NCI-H146 treated with DMSO at 0.1 percent for 48 hours (cell line): Measurements from ENCODE around the gene FAM72A.
A peak's percentile ranks its signal among the peaks of the same experiment; 100 is the strongest.
"Not testable (repeated sequence)": the region's sequence is repeated elsewhere in the genome, so short reads cannot be mapped to it uniquely, and the experiment has no call there.

Source experiments
- DNase-seq: peaks from one replicate; lab custom pipeline; 2025; ENCODE audit not compliant: unreplicated experiment; lab: John Stamatoyannopoulos, UW

The FAM72A gene

DNA sequence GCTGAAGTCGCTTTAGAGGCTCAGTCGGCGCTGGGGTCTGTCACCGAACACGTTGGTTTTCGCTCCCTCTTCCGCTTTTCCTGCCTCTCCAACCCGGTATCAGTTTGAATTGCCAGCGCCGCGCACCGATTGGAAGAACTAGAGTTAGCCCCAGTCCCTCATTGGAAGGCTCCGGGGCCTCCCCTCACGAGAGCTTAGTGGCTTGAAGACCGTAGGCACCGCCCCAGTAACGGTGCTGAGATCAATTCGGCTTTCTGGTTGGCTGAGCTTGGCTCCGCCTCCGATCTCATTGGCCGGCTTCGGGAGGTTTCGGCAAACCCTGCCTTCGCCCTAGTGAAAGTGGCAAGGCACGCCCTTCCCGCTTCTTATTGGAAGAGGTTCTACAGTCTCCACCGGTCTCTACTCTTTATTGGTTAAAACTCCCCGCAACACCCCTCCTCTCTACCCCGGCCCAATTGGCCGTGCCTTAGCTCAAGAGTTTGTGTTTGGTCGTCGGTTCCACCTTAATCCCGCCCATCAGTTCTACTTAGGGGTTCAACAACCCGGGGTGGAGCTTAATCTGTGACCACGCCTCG is at the start of gene FAM72A:
FAM72A (minus strand) TSS at position 51 of the 575 bp plus-strand sequence. CDS start 814 bp downstream, outside the sequence.
- peak; percentile 98 for DNase-seq

DNA sequence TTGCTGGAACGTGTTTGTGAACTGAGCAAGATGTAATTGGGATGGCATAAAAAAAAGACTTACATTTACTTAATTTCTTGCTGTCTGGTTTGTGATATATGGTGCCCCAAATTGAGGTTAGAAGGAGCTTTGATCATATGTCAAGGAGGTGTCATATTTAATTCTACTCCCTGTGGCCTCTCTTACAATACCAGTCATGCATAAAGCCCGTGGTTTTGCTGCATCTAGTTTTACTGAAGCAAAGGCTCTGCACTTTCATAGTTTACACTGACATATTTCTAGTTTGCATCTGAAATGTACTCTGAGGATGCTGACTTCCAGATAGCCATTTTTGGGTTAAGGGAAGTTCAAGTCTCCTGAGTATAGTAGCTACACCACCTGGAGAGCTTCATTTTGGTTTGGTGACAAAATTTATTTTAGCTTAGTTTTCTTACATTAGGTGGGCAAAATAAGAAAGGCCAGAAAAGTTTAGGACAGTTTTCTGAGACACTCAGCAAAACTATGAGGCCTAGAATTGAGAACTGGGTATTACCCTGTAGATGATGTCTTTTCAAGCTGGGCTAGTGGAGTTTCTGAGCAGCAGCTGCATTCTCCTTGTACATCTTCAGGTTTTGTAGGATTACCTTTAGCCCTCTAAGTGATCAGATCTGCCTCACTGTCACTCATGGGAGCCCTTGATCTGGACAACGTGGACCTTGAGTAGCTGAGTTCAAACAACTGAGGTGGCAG is 48.5 kb upstream of the FAM72A start:
- DNase-seq: not testable (repeated sequence)

DNA sequence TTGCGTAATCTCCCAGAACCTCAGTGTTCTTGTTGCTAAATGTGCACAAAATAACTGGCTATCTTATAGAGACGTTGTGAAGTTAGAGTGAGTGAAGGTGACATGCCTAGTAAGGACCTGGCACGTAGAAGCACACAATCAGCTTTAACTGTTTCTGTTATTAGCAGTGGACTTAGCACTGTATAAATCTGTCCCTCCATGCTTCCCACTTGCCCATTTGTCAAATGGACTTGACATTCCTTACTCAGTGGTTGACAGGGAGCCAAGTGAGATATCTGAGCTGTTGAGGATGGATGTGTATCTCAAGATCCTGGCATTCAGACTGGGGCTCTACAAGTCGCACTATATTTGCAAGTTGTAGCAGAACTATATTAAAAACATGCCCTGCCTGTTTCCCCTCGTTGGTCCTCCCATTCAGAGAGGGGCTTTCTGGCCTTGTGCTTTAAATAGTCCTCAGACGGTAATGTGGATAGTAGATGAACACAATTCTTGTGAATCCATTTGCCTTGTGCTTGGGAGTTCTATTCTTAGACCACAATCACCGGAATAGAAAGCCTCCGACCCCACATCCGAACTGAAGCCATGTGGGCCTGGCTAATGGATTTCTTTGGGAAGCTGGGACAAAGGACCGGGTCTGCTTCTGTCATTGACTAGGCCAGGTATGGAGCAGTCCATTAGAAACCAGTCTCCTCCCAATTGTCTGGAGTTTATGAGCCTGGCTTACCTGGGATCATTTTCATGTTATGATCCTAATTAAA is 43.7 kb upstream of the FAM72A start:
- not testable (repeated sequence) for DNase-seq

DNA sequence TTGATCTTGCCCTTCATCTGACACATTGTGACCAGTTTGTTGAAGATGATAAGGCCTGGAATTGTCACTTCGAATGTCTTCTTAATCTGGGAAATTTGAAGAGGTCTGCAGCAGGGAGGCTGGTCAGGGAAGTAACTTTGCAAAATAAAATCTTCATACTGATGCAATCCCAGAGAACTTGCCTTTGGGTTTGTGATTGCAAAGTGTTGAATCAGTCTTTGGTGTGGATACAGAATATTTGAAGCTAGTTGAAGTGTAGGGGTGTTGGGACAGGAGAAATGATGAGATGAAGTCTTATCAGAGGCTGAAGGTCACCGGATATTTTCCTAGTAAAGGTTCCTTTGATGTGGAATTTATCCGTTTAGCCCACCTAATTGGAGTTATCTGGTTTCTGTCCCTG is 42.8 kb upstream of the FAM72A start:
- not testable (repeated sequence) for DNase-seq

DNA sequence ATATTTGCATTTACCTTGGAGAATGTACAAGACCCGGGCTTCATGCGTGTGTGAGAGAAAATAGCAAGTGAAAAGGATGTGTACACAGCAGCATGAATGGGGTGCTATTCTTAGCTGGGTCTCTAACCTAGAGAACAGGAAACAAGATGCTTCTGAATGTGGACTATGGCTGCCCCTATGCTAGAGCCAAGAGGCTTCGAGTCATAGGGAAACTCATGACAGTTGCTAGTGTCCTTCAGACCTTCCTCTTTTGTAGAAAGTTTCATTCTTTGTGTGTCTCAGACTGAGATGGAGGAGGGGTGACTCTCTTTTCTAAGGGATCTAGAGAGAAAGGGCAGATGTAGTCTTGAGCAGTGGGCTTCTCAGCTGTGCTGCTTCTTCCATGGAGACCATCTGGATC is 40.7 kb upstream of the FAM72A start:
- not testable (repeated sequence) for DNase-seq

DNA sequence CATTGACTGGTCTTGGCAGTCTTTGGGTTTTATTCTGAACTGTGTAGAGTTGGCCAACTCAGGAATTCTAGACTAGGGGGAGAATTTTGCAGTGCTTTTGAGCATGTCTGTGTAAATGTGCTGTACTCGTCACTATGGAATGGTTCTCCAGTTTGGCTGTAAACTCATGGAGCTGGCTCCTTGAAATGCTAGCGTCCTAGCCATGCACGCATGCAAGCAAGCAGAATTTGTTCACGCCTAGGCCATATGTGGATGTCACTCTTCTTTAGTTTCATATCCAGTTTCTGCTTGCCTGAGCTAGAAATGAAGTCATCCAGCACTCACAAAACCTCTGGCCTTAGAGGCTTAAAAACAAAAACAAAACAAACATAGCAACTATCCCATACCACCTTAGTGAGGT is 37.6 kb upstream of the FAM72A start:
- DNase-seq: not testable (repeated sequence)

DNA sequence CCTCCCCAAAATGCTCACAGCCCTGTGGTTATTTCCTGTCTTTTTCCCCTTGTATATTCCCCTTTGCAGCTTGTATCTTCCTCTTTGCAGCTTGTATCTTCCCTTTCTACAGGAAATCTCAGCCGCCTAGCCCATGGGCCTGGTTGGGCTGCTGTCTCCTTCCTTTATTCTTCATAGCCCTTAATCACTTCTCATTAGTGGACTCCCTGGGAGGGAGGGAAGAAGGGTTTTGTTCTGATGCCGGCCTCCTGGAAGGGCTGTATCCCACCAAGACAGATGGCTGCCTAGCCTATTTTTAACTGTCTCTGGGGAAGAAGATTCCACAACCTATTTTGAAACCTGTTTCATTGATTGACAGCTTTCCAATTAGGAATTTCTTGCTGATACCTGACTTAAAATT is 32.6 kb upstream of the FAM72A start:
- not testable (repeated sequence) for DNase-seq

DNA sequence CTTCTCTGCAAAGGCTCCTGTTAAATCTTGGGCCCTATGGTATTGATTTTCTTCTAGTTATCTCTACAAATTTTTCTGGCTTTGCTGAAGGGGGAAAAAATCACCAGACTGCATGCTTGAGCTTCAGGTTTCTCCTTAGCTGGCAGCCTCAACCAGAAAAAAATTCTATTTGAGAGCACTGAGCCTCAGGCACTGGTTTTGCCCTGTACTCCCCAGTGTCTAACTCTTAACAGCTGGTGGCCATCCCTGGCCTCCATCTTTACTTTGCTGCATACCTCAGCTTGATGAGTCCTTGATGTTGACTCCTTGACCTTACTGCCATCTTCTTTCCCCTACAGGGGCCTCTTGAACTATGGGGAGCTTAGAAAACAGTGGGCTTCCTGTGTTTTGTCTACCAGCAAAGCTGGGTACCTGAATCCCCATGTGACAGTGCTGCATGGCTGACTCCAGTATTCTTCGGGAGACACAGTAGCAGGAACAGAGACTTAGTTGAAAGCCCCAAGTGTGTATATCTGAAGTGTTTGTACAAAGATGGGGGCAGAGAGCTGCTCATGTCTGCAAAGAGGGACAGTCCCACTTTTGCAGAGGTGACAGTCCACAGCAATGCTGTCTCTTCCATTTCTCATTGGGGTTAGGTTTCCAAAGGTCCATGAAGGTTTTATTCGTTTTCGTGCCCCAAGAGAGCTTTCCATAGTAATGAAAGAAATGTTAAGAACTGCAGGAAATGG is 31.7 kb upstream of the FAM72A start:
- not testable (repeated sequence) for DNase-seq

DNA sequence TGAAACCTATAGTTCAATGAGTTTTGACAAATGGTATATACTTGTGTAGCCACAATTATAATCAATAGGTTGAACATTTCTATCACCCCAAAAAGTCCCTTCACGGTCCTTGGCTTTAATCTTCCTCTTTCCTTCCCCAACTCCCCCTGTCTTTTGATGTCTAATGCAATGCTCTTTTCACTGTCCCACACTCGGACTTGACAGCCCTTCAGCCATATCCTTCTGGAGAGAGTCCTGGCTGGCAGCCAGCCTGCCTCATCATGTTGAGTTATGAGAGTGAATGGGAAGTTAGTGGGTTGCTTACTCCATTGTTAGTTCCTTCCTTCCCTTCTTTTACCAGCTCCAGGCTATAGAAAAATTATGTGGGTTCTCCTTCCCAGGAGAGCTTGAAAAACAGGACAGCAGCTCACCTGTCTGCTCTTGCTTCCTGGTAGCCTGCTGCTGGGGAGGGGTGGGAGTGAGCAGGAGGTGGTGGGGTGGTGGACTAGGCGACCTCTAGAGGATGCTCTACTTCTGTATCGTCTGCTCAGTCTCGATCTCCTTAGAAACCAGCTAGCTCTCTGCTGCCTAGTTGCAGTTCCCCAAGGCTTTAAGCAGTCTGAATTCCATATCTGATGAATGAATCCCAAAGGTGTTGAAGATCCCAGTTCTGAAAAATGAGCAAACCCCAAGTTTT is 30.5 kb upstream of the FAM72A start:
- not testable (repeated sequence) for DNase-seq

DNA sequence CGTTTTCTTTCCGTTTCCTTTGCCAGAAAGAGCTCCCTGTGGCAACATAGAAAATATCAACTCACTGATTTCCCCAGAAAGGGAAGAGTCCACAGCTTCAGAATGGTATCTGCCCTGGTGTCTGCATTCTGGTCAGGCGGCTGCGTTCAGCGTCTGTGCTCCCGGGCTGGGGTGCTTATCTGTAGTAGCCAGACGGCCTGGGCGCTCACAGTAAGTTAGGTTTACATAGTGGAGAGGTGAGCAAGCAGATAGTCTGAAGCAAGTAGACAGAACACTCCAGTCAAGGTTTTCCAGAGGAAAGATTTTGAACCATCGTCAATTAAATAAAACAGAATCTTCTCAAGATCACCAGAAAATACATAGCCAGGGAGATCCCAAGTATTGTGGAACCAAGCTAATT is 29.4 kb upstream of the FAM72A start:
- DNase-seq: not testable (repeated sequence)

DNA sequence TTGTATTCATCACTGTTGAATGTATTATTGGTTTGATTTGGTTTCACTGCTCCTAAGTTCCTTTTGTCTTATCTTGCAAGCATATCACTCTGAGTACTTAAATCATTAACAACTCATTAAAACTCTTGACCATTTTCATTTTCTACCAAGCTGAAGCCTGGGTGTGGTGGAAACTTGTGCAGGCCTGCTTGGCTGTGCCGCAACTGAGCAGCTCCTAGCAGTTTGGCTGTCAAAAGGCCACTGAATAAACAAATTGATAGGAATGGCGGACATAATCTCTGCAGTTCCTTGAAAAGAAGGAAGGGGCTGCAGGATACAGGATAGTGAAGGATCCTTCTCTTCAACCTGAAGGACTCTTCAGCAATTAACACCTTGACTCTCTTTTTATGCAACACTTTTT is 26.6 kb upstream of the FAM72A start:
- DNase-seq: not testable (repeated sequence)

DNA sequence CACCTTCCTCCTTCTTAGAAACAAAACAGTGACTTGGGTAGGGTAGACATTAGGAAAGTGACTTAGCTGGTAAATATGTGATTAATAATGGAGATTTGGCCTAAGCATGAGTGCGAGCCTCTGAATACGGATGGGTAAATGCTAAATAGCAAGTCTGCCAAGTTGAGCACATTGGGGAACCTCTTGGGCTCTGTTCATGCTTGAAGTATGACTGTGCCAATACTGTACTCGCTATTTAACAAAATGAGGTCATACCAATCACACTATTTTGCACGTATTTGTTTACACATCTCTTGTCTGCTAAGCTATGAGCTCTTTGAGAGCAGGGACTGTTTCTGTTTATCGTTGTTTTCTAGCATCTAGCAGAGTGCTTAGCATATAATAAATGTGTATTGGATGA is 24.2 kb upstream of the FAM72A start:
- DNase-seq: not testable (repeated sequence)

DNA sequence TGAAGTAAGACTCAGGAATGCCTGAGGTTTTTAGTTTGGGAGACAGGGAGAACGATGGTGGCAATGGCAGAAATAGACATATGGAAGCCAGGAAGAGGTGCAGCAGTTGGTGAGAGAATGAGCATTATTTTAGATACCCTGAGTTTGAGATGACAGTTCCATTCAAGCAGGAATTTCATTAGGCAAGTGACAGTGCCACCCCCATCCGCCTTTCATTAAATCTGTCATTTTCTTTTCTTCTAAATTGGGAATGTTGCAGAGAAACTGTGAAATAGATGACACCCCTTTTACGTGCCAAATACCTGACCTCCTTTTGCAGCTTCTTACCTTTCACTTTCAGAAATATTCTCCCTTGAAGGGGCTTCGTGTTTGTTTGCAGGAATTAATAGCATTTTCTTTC is 22.7 kb upstream of the FAM72A start:
- DNase-seq: not testable (repeated sequence)

DNA sequence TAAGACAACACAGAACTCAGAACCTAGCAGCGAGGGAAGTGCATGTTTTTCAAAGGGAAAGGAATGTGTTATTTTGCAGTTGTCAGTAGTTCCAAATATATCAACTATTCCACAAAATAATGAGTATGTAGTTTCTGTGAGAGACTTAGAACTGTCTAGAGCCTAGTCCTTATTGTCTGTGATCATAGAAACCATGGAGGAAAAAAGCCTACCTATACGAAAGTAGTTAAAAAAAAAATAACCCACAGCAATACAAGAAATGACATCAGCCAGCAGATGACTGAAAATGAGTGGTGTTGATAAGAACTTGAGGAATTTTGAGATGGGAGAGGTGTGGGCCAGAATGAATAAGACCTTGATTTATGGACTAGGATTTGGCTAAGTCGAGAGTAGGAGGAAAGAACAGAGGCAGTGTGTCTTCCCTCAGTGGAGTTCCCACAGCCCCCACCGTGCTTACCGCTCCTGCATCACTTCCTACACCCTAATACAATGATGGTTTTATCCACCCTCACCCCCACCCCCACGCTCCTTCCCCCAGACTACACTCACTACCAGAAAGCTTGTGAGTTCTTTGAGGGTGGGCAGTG is 21.6 kb upstream of the FAM72A start:
- DNase-seq: not testable (repeated sequence)

DNA sequence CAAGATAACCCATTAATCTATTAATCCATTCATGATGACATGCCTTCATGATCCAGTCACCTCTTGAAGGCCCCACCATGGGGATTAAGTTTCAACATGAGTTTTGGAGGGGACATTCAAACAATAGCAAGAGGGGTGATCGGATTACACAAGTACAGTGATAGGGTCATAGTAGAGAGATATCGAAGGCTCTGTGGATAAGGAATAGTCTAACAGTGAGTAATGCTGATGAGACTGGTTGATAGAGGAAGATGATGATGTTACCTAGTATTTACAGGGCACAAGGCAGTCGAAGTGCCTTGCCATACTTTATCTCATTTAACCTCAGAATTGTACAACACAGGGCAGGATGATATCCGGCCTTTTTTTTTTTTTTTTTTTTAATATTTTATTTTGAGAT is 18.9 kb upstream of the FAM72A start:
- DNase-seq: not testable (repeated sequence)

DNA sequence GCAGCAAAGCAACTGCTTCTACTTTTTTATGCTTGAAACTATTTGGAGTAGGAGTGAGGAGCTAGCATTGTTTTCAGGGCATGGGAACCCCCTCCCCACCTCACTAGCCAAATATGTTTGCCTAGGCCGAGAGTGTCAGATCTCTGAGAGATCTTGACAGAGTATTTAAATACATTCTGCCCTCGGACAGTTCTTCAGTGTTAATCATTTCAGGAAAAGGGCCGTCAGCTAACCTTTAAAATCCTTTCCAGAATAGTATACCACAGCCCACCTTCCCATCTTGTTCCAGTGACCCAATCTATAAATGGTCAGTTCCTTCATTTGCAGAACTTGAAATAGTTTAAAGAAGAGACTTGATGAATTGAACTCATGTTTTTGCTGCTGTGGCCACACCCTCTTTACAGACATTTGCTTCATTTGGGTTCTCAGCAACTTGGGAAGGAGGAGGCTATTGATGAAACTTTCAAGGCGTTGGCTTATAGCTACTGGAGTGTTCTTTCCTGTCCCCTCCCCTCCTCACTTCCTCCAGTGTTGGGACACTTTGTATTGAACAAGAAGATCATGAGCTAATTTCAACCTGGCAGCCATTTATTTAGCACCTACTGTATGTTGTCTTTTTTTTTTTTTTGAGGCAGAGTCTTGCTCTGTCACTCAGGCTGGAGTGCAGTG is 17.8 kb upstream of the FAM72A start:
- not testable (repeated sequence) for DNase-seq

DNA sequence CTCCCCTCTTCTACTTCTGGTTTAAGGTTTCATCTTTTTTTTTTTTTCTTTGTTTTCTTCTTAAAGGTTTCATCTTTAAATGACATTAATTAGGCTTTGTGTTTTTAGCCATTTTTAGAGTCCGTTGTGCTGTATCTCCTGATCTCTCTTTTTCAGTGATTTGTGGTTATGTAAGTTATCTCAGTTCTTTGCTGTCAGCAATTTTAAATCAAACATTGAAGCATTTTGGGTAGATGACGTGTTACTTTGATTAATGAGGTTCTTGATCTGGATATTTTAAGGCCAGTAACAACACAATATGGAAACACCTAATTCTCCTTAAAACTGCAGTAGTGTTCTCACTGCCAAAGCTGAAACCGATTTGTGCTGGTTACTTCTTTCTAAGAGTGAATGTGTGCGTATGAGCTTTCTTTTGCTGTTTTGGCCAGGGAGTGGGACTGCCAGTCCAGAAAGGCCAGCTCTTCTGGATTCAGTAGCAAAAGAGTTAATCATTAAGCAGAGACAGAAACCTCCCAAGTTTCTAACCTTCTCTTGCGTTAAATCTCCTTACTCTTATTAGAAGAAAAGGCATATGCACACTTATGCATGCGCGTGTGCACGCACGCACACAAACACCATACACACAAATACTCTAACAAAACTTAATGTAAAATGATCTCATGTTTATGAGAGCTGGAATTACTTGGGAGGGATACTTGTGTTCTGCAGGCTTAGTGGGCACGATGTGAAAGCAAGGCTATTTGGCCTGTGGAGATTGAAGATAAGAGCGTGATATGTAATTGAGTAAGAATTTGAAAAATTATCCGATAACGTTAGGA is 17.1 kb upstream of the FAM72A start:
- DNase-seq: not testable (repeated sequence)

DNA sequence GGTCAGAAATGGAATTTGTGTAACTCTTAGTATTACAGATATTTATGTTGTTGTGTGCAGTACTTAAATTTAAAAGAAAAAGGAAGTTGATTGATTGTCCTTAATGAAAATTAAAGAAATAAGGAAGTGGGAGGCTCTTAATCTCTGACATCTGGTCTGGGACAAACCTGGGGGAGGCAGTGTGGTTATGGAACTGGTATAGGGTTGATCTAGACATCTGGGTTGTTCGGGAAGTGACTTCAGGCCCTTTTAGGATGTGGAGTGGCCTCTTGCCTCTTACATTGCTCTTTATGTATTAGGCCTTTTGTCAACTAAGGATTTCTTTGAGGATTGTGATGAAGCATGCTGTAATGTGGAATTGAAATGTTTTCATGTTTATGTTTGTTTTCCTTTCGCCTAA is 16.1 kb upstream of the FAM72A start:
- not testable (repeated sequence) for DNase-seq

DNA sequence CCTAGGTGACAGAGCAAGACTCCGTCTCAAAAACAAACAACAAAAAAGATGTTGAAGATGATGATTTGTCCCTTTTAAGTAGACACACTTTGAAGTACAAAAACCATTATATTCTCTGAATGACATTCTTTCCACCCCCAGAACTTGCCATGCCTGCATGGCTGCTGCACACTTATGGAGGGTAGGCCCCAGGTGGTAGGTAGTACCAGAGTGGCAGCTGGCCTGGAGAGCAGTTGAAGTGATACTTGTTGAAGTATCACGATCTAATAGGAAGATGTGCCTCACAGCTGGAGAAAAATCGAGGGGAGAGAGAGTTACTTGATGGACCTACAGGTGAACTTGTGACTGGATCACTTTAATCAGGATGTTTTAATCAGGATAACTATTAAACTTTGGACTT is 15.6 kb upstream of the FAM72A start:
- DNase-seq: not testable (repeated sequence)
